ENCODE measurements around the gene FBXO46.

DNA sequence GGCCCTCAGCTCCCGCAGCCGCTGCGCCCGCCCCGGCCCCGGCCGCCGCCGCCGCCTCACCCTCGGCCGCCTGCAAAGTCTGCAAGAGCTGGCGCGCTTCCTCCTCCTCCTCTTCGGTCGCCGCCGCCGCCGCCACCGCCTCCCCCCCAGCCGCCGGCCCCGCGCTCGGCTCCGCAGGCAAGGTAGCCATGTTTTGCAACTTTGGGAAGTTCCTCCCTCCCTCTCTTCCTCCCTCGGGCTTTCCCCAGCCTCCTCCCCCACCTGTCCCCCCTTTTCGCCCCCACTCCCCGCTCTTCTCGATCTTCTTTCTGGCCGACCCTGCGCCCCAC, 37.9 kb upstream of the FBXO46 start:
- no peak for TF ChIP-seq TFAP4 (IDR thresholded peaks at IDR 0.05; ENCODE audit: borderline replicate concordance, low read depth)
- TF ChIP-seq, protein P1, sequence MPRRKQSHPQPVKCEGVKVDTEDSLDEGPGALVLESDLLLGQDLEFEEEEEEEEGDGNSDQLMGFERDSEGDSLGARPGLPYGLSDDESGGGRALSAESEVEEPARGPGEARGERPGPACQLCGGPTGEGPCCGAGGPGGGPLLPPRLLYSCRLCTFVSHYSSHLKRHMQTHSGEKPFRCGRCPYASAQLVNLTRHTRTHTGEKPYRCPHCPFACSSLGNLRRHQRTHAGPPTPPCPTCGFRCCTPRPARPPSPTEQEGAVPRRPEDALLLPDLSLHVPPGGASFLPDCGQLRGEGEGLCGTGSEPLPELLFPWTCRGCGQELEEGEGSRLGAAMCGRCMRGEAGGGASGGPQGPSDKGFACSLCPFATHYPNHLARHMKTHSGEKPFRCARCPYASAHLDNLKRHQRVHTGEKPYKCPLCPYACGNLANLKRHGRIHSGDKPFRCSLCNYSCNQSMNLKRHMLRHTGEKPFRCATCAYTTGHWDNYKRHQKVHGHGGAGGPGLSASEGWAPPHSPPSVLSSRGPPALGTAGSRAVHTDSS (CRISPR knock-in tag; conservative IDR thresholded peaks at IDR 0.05) = no peak
- TF ChIP-seq RAD21 (CRISPR knock-in tag; IDR thresholded peaks at IDR 0.05) = no peak
- no peak for TF ChIP-seq IRF9 (CRISPR knock-in tag; IDR thresholded peaks at IDR 0.05; ENCODE audit: borderline replicate concordance)
- no peak for TF ChIP-seq POLR2A (IDR thresholded peaks at IDR 0.05; ENCODE audit: insufficient read depth in 1 of 2, low read depth in 2 of 2, low read length in 2 of 2)
- TF ChIP-seq ZNF737 (CRISPR knock-in tag; IDR thresholded peaks at IDR 0.05; ENCODE audit: borderline replicate concordance) = no peak
- TF ChIP-seq ZNF318 (CRISPR knock-in tag; IDR thresholded peaks at IDR 0.05) = no peak
- no peak for TF ChIP-seq EEA1 (CRISPR knock-in tag; IDR thresholded peaks at IDR 0.05; ENCODE audit: borderline replicate concordance)
